K562 (cell line): Measurements from ENCODE around the gene EFCAB13. TPM values are rescaled to one million over a fixed set of nuclear protein-coding genes. Genes with fewer than 3 reads are reported as not detected.
A peak's percentile ranks its signal among the peaks of the same experiment; 100 is the strongest.

ENCODE experiments used
- ATAC-seq: fragments of 200-7000 bp; cut with Tn5 transposase; 3 replicates; pipeline ENCODE4 v1.9.1; 2020; ENCODE audit warnings: moderate library complexity
- BruUV-seq: library from RNA; stranded (reverse); fragments of 400-500 nt; replicated peaks from 2 replicates; lab custom pipeline; 2021; lab: Mats Ljungman, UMichigan
- CTCF ChIA-PET: fragments of 300-600 bp; formaldehyde crosslinking; extraction: SDS; loops from one replicate; lab custom pipeline; 2021; ENCODE audit warnings: low intra/inter-chr PET ratio; lab: Yijun Ruan, JAX
- POLR2A ChIA-PET: fragments of 300-600, 350-650 bp; sonication (Branson Sonifier 250); formaldehyde crosslinking; extraction: SDS; loops from one replicate; lab custom pipeline; 2021; ENCODE audit warnings: antibody characterized with exemption, inconsistent platforms; lab: Yijun Ruan, JAX
- DNase-seq, 4 experiments: peaks; one replicate each; pipeline versions ENCODE4 v3.0.0 to v3.0.0-alpha.2; 2011 to 2018; ENCODE audit warnings: low spot score in 3 of 4, mixed read lengths in 3 of 4; ENCODE audit errors: extremely low read depth in 1 of 4
- FAIRE-seq: peaks from 2 replicates; lab custom pipeline; 2011; peaks lifted over from hg19 to GRCh38; lab: Jason Lieb, UNC
- H2AFZ ChIP-seq: 2 replicates; pipeline ENCODE4 v1.6.0; 2011; ENCODE audit warnings: low read depth, low read length, control low read depth, inconsistent platforms
- H3K27ac ChIP-seq: fragments of 200-600 bp; 3 replicates; pipeline ENCODE4 v1.8.0; 2011; ENCODE audit warnings: low read depth, mild to moderate bottlenecking, control low read depth, inconsistent platforms, low read length, moderate library complexity, mixed read lengths; ENCODE audit errors: extremely low read depth
- H3K27me3 ChIP-seq, 2 experiments: fragments of 300-600 bp in 1 of 2; 2 replicates in 1 of 2; 3 replicates in 1 of 2; pipeline versions ENCODE4 v1.6.0 to v1.8.0; 2011; ENCODE audit warnings: inconsistent platforms in 2 of 2, low read length in 2 of 2, mild to moderate bottlenecking in 1 of 2, mixed read lengths in 1 of 2, moderate library complexity in 1 of 2; ENCODE audit not compliant: control insufficient read depth in 2 of 2, insufficient read depth in 2 of 2
- H3K36me3 ChIP-seq: fragments of 300-600 bp; 3 replicates; pipeline ENCODE4 v1.8.0; 2011; ENCODE audit warnings: mild to moderate bottlenecking, low read length, inconsistent platforms; ENCODE audit not compliant: control insufficient read depth, insufficient read depth
- H3K4me1 ChIP-seq, 2 experiments: fragments of 200-600 bp in 1 of 2; replicated peaks in 1 of 2; 2 replicates in 1 of 2; 3 replicates in 1 of 2; pipeline versions ENCODE4 v1.5.1 to v1.8.0; 2011; ENCODE audit warnings: inconsistent platforms in 2 of 2, low read length in 2 of 2, mild to moderate bottlenecking in 1 of 2, mixed read lengths in 1 of 2, moderate library complexity in 1 of 2; ENCODE audit not compliant: control insufficient read depth in 2 of 2, insufficient read depth in 2 of 2
- H3K4me2 ChIP-seq: 2 replicates; pipeline ENCODE4 v1.6.1; 2011; ENCODE audit warnings: low read length, control low read depth, inconsistent platforms, mixed read lengths; ENCODE audit not compliant: insufficient read depth
- H3K4me3 ChIP-seq: fragments of 200-600 bp; sonication (generic), shearing (Covaris generic); 2 replicates; pipeline ENCODE4 v1.5.1; 2016; ENCODE audit warnings: control low read depth, inconsistent platforms
- H3K79me2 ChIP-seq: fragments of 200-600 bp; 3 replicates; pipeline ENCODE4 v1.8.0; 2011; ENCODE audit warnings: low read length, inconsistent platforms; ENCODE audit not compliant: control insufficient read depth, insufficient read depth
- H3K9ac ChIP-seq, 2 experiments: 2 replicates each; pipeline versions ENCODE4 v1.6.0 to v1.6.1; 2011; ENCODE audit warnings: low read depth in 2 of 2, low read length in 2 of 2, control low read depth in 1 of 2, inconsistent platforms in 1 of 2, mild to moderate bottlenecking in 1 of 2, mixed read lengths in 1 of 2; ENCODE audit not compliant: insufficient read depth in 1 of 2
- H3K9me1 ChIP-seq: one replicate; pipeline ENCODE4 v1.6.0; 2011; ENCODE audit warnings: inconsistent platforms, mild to moderate bottlenecking, low read length, moderate library complexity; ENCODE audit not compliant: control insufficient read depth, insufficient read depth
- H3K9me3 ChIP-seq: replicated peaks from 2 replicates; pipeline ENCODE4 v1.5.1; 2011; ENCODE audit warnings: low read depth, low read length, inconsistent platforms; ENCODE audit not compliant: control insufficient read depth, insufficient read depth
- H4K20me1 ChIP-seq: replicated peaks from 2 replicates; pipeline ENCODE4 v1.6.1; 2011; ENCODE audit warnings: low read length, inconsistent platforms, mixed read lengths; ENCODE audit not compliant: control insufficient read depth, insufficient read depth
- C11orf30 ChIP-seq: fragments of 450-650 bp; IDR thresholded peaks from 2 replicates; pipeline ENCODE4 v1.6.1; 2016; ENCODE audit warnings: low read depth, mild to moderate bottlenecking
- MXD1 ChIP-seq: fragments of 250-450 bp; sonication (Bioruptor Pico); IDR thresholded peaks from 2 replicates; pipeline ENCODE4 v1.8.0; 2021; ENCODE audit warnings: borderline replicate concordance, mild to moderate bottlenecking, moderate library complexity; ENCODE audit not compliant: poor library complexity, severe bottlenecking
- PBX2 ChIP-seq, 2 experiments: IDR thresholded peaks in 1 of 2; conservative IDR thresholded peaks in 1 of 2; 2 replicates each; pipeline ENCODE4 v1.6.1; 2016; ENCODE audit warnings: low read depth in 2 of 2, mild to moderate bottlenecking in 1 of 2, missing compliant biosample characterization in 1 of 2, missing genetic modification characterization in 1 of 2, moderate library complexity in 1 of 2
- RBM25 ChIP-seq: fragments of 200-400 bp; formaldehyde crosslinking; IDR thresholded peaks from 2 replicates; pipeline ENCODE4 v1.6.1; 2018; ENCODE audit warnings: low read length, low read depth, moderate library complexity; ENCODE audit not compliant: severe bottlenecking
- RNF219 ChIP-seq: fragments of 250-450 bp; sonication (Bioruptor Pico); IDR thresholded peaks from 2 replicates; pipeline ENCODE4 v1.5.0; 2022; ENCODE audit warnings: mild to moderate bottlenecking
- TCF3 ChIP-seq: sonication (generic); formaldehyde crosslinking; IDR thresholded peaks from 2 replicates; pipeline ENCODE4 v1.4.0; 2020; ENCODE audit warnings: mild to moderate bottlenecking, missing genetic modification reagents
- ZBTB1 ChIP-seq: sonication (generic); formaldehyde crosslinking; IDR thresholded peaks from 2 replicates; pipeline ENCODE4 v1.8.1; 2023; ENCODE audit warnings: missing genetic modification reagents, low read depth, mild to moderate bottlenecking, borderline replicate concordance
- ZBTB34 ChIP-seq: fragments of 250-450 bp; sonication (Bioruptor Pico); IDR thresholded peaks from 2 replicates; pipeline ENCODE4 v1.8.0; 2021; ENCODE audit warnings: mild to moderate bottlenecking, moderate library complexity
- ZNF197 ChIP-seq: fragments of 200-800 bp; sonication (Bioruptor generic); IDR thresholded peaks from 2 replicates; pipeline ENCODE4 v1.6.1; 2016; ENCODE audit warnings: low read depth, missing genetic modification characterization, missing compliant biosample characterization
- ZNF316 ChIP-seq: fragments of 450-650 bp; IDR thresholded peaks from 2 replicates; pipeline ENCODE4 v1.6.1; 2016
- WGBS: fragments of 100-300 bp; shearing (Covaris generic); methylation state at CpG from one replicate; pipeline ENCODE4 v1.1.6; 2016; ENCODE audit warnings: low coverage, mixed read lengths; ENCODE audit not compliant: insufficient coverage; ENCODE audit errors: missing lambda C conversion rate; 5-methylcytosine and 5-hydroxymethylcytosine counted together
- in situ Hi-C: fragments of 300-500 bp; cut with MboI; formaldehyde crosslinking; loops from 4 replicates; pipeline ENCODE4 v1.15.0; 2018; ENCODE audit warnings: inconsistent platforms, mixed read lengths
- intact Hi-C: fragments of 100-400 bp; cut with micrococcal nuclease; formaldehyde crosslinking; loops from 2 replicates; pipeline ENCODE4 v1.14.2; 2022
- polyA plus RNA-seq, 8 experiments: library from polyadenylated mRNA; depleted of rRNA in 4 of 8; stranded (reverse) in 5 of 8; unstranded in 3 of 8; fragments of >200 nt; fragmentation: Nextera tagmentation in 2 of 8; fragmentation: Illumina TruSeq in 1 of 8; extraction: Ambion mirVana in 2 of 8; extraction: Trizol in 1 of 8; gene quantifications; 2 replicates each; pipeline versions ENCODE4 v1.2.1 to v1.2.3, GENCODE V29; 2011 to 2014; ENCODE audit warnings: inconsistent platforms in 1 of 8, missing spikeins in 1 of 8
- total RNA-seq, 7 experiments: library from RNA; depleted of rRNA in 6 of 7; stranded (reverse); fragments of >200 nt in 6 of 7; fragmentation: Illumina TruSeq in 2 of 7; extraction: Trizol in 2 of 7; gene quantifications; 2 replicates each; pipeline versions ENCODE4 v1.2.1 to v1.2.3, GENCODE V29; 2011 to 2021; ENCODE audit warnings: low replicate concordance in 1 of 7

Gene EFCAB13
- total and polyA plus RNA-seq, 9 of the 15 experiments (the other 6 are each of a cell fraction or from before 2014, with no cell fraction given) = 0.32 to 1.3 (median 0.95) TPM

DNA sequence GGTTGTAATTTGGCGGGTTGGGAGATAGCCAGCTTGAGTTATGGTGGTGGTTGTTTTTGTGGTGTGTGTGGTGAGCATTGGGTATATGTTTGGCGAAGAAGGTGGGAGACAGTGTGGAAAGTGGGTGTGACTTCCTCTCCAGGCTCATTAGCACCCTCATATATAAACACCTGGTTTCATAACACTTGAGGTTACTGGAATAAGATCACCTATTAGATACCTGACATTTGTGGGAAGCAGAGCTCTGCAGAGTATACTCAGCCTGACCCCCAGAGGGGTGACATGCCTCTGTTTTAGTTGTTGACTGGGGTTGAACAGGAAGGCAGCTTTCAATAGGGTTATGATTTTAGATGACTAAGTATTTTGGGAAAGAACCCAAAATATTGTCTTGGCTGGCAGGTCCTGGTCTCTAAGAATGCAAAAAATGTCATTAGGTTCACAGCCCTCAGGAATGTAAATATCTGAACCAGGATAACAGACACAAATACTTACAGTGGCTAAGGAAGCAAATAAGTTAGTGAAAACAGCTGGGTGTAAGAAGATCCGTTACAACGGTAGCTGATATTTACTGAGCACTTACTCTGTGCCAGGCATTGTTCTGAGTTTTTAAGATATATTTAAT lies 18.3 kb upstream of the EFCAB13 start:
- no peak overlapping the region for H3K4me3 ChIP-seq
- H3K9me3 ChIP-seq = no peaks in the 10 kb centered on the region
- H4K20me1 ChIP-seq = no peaks in the 10 kb centered on the region
- H2AFZ ChIP-seq = peak overlapping the region; percentile 7
- no peak; the same call in 2 of the 3 replicates for ATAC-seq
- CTCF ChIA-PET = no interaction called here
- no peak overlapping the region for H3K4me2 ChIP-seq
- no peak for DNase-seq
- H3K9ac ChIP-seq = no peak overlapping the region
- no peaks in the 10 kb centered on the region for H3K36me3 ChIP-seq
- H3K79me2 ChIP-seq = no peaks in the 10 kb centered on the region
- TF ChIP-seq RNF219 (no peak), ZNF316 (peak; percentile 34; the same call in 1 of the 2 replicates), ZNF197 (CRISPR knock-in tag) (no peak), PBX2 (CRISPR knock-in tag; IDR thresholded peaks at IDR 0.05; ENCODE audit: low read depth) (no peak), PBX2 (tag; conservative IDR thresholded peaks at IDR 0.05; ENCODE audit: low read depth) (no peak), C11orf30 (peak; percentile 42; the same call in 1 of the 2 replicates), MXD1 (CRISPR knock-in tag) (no peak), TCF3 (no peak), RBM25 (no peak), ZBTB34 (0 out of 2 replicates have a peak, but pooled peaks have one; percentile 61), ZBTB1 (CRISPR knock-in tag) (peak; percentile 88)
- POLR2A ChIA-PET = interaction anchor here (0.6 kb wide), 1 partner anchor 311 kb away, joined by 4 read pairs; no protein-coding TSS in a partner anchor
- 43% methylated on average over 4 of the region's 4 CpGs for WGBS
- no peak overlapping the region for H3K27ac ChIP-seq
- intact Hi-C loops = no loop called here
- peaks cover 0 to 27% of the 10 kb centered on the region in 2 experiments; a peak in 4 of 5 replicates for H3K4me1 ChIP-seq
- no peaks in the 10 kb centered on the region for H3K9me1 ChIP-seq
- no peak for FAIRE-seq
- in situ Hi-C loops = no loop called here
- BruUV-seq = no TSS peak
- H3K27me3 ChIP-seq = no peaks in the 10 kb centered on the region
